Spleen (tissue), 11 donors: ENCODE measurements around the gene TMX1. TPM values are rescaled to one million over a fixed set of nuclear protein-coding genes. Genes with fewer than 3 reads are reported as not detected.

Experiments used
- DNase-seq: peaks from one replicate; pipeline ENCODE4 v3.0.0-alpha.2; 2020
- H3K27ac ChIP-seq, 8 donors: fragments of 200-600 bp; sonication (generic) in 7 of 8; 1 replicate in 4 of 8; 2 replicates in 4 of 8; pipeline versions ENCODE4 v1.5.0 to v1.8.0; 2016 to 2021; ENCODE audit warnings: inconsistent platforms in 4 of 8, mild to moderate bottlenecking in 4 of 8, moderate library complexity in 1 of 8
- H3K27me3 ChIP-seq, 7 donors: fragments of 200-600 bp; sonication (generic) in 6 of 7; replicated peaks in 1 of 7; 1 replicate in 4 of 7; 2 replicates in 3 of 7; pipeline versions ENCODE4 v1.5.0 to v1.8.0; 2016 to 2021; ENCODE audit warnings: inconsistent platforms in 3 of 7, mild to moderate bottlenecking in 1 of 7
- H3K36me3 ChIP-seq, 6 donors: fragments of 200-600 bp; sonication (generic) in 5 of 6; 1 replicate in 4 of 6; 2 replicates in 2 of 6; pipeline versions ENCODE4 v1.5.0 to v1.8.0; 2016 to 2021; ENCODE audit warnings: inconsistent platforms in 2 of 6
- H3K4me1 ChIP-seq, 6 donors: fragments of 200-600 bp; sonication (generic) in 5 of 6; 1 replicate in 3 of 6; 2 replicates in 3 of 6; pipeline versions ENCODE4 v1.5.0 to v1.8.0; 2016 to 2021; ENCODE audit warnings: inconsistent platforms in 3 of 6
- H3K4me3 ChIP-seq, 8 donors: fragments of 200-600 bp; sonication (generic) in 7 of 8; 1 replicate in 4 of 8; 2 replicates in 4 of 8; pipeline versions ENCODE4 v1.5.0 to v1.8.0; 2016 to 2021; ENCODE audit warnings: inconsistent platforms in 4 of 8, mild to moderate bottlenecking in 4 of 8, moderate library complexity in 2 of 8
- H3K9me3 ChIP-seq, 8 donors: fragments of 200-600 bp; sonication (generic) in 7 of 8; 1 replicate in 4 of 8; 2 replicates in 4 of 8; pipeline versions ENCODE4 v1.5.0 to v1.8.0; 2016 to 2021; ENCODE audit warnings: inconsistent platforms in 4 of 8
- CTCF ChIP-seq, 11 experiments: fragments of 200-600 bp in 7 of 11; fragments of 450-650 bp in 4 of 11; sonication (generic) in 4 of 11; IDR thresholded peaks in 8 of 11; conservative IDR thresholded peaks in 3 of 11; 1 replicate in 7 of 11; 2 replicates in 4 of 11; pipeline versions ENCODE4 v1.4.0 to v1.8.0; 2016 to 2021; ENCODE audit warnings: antibody characterized with exemption in 11 of 11, inconsistent platforms in 4 of 11, mild to moderate bottlenecking in 1 of 11
- POLR2A ChIP-seq, 3 donors: fragments of 450-650 bp; IDR thresholded peaks; one replicate each; pipeline ENCODE4 v1.5.1; 2017; ENCODE audit warnings: antibody characterized with exemption in 3 of 3, mild to moderate bottlenecking in 1 of 3
- POLR2AphosphoS5 ChIP-seq, 3 donors: sonication (generic); formaldehyde crosslinking; IDR thresholded peaks; one replicate each; pipeline ENCODE4 v1.5.1; 2017; ENCODE audit warnings: antibody characterized with exemption in 3 of 3
- WGBS, 5 donors: extraction: QIAGEN DNeasy Blood & Tissue Kit in 3 of 5; methylation state at CpG; one replicate each; pipeline versions ENCODE4 v1.1.5 to v1.1.7; 2013 to 2018; 5-methylcytosine and 5-hydroxymethylcytosine counted together
- intact Hi-C: fragments of 100-400 bp; cut with DNase I; formaldehyde crosslinking; loops from one replicate; pipeline ENCODE4 v1.15.0; 2023; ENCODE audit warnings: low total_unique reads
- polyA plus RNA-seq, 3 donors: library from polyadenylated mRNA; stranded (reverse); fragments of 200-250 nt; gene quantifications; one replicate each; pipeline ENCODE4 v1.2.1, GENCODE V29; 2013
- total RNA-seq, 7 donors: library from RNA; depleted of rRNA in 3 of 7; stranded (reverse); fragments of >200 nt in 3 of 7; fragmentation: NEBNext Ultra II Directional in 4 of 7; extraction: Animal tissue kit (Norgen Biotek cat#: 25700) in 4 of 7; gene quantifications; one replicate each; pipeline versions ENCODE4 v1.1.0 to v1.2.1, GENCODE V29; 2016 to 2021
- donor health status: healthy with polysubstance abuse.
- donor health status: DM: no; HTN: no; CAD: no; lungs with moderate emphysema.
- donor health status: DM: no; HTN: no; CAD: no.
- donor health status: Bipolar disorder and iron deficiency.
- donor health status: healthy.
- donor health status: DM: no; HTN: no; CAD: no.
- donor health status: DM: yes; HTN: yes; CAD: no.

TMX1 gene
- total and polyA plus RNA-seq, 10 donors: 6.1 to 41.3 (median 35.0) TPM

GRCh38 chr14:51269634-51270033, 29.6 kb downstream of the TMX1 start:
- 91 to 100% (median 97%) methylated on average over 1 of the region's 1 CpG for WGBS, 5 donors
- no peak overlapping the region for H3K4me3 ChIP-seq
- no peak for TF ChIP-seq POLR2AphosphoS5 (IDR thresholded peaks at IDR 0.05)
- TF ChIP-seq POLR2A (IDR thresholded peaks at IDR 0.05): no peak
- TF ChIP-seq CTCF (IDR thresholded peaks at IDR 0.05 in 8 of 11, conservative IDR thresholded peaks at IDR 0.05 in 3 of 11): no peak
- no peaks in the 10 kb centered on the region for H3K27me3 ChIP-seq
- H3K9me3 ChIP-seq: no peaks in the 10 kb centered on the region
- no peaks in the 10 kb centered on the region for H3K4me1 ChIP-seq
- intact Hi-C loops: no loop called here
- H3K36me3 ChIP-seq: peaks cover 0 to 14% (median 0%) of the 10 kb centered on the region in 6 donors
- no peak overlapping the region for H3K27ac ChIP-seq
- no peak for DNase-seq

GRCh38 chr14:51276605-51277004, 36.6 kb downstream of the TMX1 start:
- no peak overlapping the region for H3K27ac ChIP-seq
- intact Hi-C loops: no loop called here
- H3K4me3 ChIP-seq: no peak overlapping the region
- H3K4me1 ChIP-seq: no peaks in the 10 kb centered on the region
- H3K36me3 ChIP-seq: no peaks in the 10 kb centered on the region
- H3K27me3 ChIP-seq: no peaks in the 10 kb centered on the region
- TF ChIP-seq CTCF (IDR thresholded peaks at IDR 0.05 in 8 of 11, conservative IDR thresholded peaks at IDR 0.05 in 3 of 11): no peak
- no peak for TF ChIP-seq POLR2AphosphoS5 (IDR thresholded peaks at IDR 0.05)
- no peak for TF ChIP-seq POLR2A (IDR thresholded peaks at IDR 0.05)
- H3K9me3 ChIP-seq: no peaks in the 10 kb centered on the region
- 93 to 100% (median 97%) methylated on average over 1 of the region's 1 CpG for WGBS, 5 donors
- DNase-seq: no peak

- no peaks in the 10 kb centered on the region for H3K36me3 ChIP-seq
- H3K9me3 ChIP-seq: no peaks in the 10 kb centered on the region
- H3K27me3 ChIP-seq: no peaks in the 10 kb centered on the region
- 61 to 81% (median 74%) methylated on average over 4 of the region's 4 CpGs for WGBS, 5 donors
- no peak for TF ChIP-seq POLR2A (IDR thresholded peaks at IDR 0.05)
- no peak for TF ChIP-seq POLR2AphosphoS5 (IDR thresholded peaks at IDR 0.05)
- no peak for TF ChIP-seq CTCF (IDR thresholded peaks at IDR 0.05 in 8 of 11, conservative IDR thresholded peaks at IDR 0.05 in 3 of 11)
- H3K4me1 ChIP-seq: no peaks in the 10 kb centered on the region
- DNase-seq: no peak
- no peak overlapping the region for H3K4me3 ChIP-seq
- intact Hi-C loops: no loop called here
- no peak overlapping the region for H3K27ac ChIP-seq
These were observed 37.8 kb downstream of the TMX1 start for GRCh38 chr14:51277753-51278415.

GRCh38 chr14:51282517-51282916, 42.5 kb downstream of the TMX1 start:
- no peaks in the 10 kb centered on the region for H3K36me3 ChIP-seq
- 37 to 85% (median 56%) methylated on average over 2 of the region's 2 CpGs for WGBS, 5 donors
- intact Hi-C loops: loop anchor here (5.0 kb wide), 1 partner anchor 500 kb away; no protein-coding TSS in a partner anchor
- H3K4me3 ChIP-seq: no peak overlapping the region
- H3K4me1 ChIP-seq: peaks cover 0 to 18% (median 0%) of the 10 kb centered on the region in 6 donors
- no peak for TF ChIP-seq POLR2AphosphoS5 (IDR thresholded peaks at IDR 0.05)
- TF ChIP-seq POLR2A (IDR thresholded peaks at IDR 0.05): no peak
- no peak for TF ChIP-seq CTCF (IDR thresholded peaks at IDR 0.05 in 8 of 11, conservative IDR thresholded peaks at IDR 0.05 in 3 of 11)
- no peak overlapping the region for H3K27ac ChIP-seq
- no peak for DNase-seq
- no peaks in the 10 kb centered on the region for H3K27me3 ChIP-seq
- H3K9me3 ChIP-seq: no peaks in the 10 kb centered on the region
